GM19238 (cell line): ENCODE data around the gene OR1E2.
"Not testable (repeated sequence)": the region's sequence is repeated elsewhere in the genome, so short reads cannot be mapped to it uniquely, and the experiment has no call there.

Experiments used
- DNase-seq: peaks from one replicate; pipeline ENCODE4 v3.0.0; 2011; ENCODE audit warnings: low spot score; ENCODE audit not compliant: insufficient read length

OR1E2 gene, protein sequence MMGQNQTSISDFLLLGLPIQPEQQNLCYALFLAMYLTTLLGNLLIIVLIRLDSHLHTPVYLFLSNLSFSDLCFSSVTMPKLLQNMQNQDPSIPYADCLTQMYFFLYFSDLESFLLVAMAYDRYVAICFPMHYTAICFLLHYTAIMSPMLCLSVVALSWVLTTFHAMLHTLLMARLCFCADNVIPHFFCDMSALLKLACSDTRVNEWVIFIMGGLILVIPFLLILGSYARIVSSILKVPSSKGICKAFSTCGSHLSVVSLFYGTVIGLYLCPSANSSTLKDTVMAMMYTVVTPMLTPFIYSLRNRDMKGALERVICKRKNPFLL

DNA sequence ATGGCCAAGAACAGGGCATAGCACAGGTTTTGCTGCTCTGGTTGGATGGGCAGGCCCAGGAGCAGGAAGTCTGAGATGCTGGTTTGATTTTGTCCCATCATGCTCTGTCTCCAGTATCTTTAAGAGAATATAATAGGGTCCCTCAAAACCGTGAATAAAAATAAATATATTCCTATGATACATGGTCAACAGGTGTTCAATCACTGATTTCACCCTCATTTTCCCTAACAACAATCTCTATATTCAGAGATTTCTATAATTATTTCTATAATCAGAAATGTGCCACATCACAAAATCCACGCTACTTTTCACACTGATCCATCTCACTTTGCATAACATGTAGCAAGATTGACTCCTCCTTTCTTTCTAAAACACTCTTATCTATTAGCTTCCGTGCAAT, at the start of gene OR1E2:
Gene OR1E2 (minus strand): TSS at position 101 of the 400 bp plus-strand sequence. CDS start 0 bp downstream, at position 101.
- DNase-seq = no peak

DNA sequence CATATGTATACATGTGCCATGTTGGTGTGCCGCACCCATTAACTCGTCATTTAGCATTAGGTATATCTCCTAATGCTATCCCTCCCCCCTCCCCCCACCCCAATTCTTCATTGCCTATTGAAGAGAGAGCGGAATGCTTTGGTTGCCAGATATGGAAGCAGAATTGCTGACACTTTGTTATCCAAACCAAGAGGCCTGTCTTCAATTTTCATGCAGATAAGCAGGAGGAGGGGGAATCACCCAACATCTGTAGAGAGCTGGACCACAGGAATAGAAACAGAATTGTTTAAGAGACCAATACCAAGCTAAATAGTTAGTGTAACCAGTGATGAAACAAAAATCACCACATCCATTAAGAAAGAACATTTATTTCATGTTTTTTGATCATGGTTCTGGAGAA, 49.2 kb upstream of the OR1E2 start:
- DNase-seq = no peak

DNA sequence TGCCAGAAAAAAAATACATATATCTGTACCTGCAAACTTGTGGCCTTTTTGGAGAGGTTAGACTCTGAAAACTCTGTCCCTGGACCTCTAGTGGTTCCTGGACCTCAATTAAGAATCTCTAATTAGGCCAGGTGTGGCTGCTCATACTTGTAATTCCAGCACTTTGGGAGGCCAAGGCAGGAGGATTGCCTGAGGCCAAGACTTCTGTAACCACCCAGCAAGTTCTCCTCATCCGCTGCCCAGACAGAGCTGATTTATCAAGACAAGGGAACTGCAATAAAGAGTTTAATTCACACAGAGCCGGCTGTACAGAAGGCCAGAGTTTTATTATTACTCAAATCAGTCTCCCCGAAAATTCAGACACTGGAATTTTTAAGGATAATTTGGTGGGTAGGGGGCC, 46.3 kb upstream of the OR1E2 start:
- DNase-seq = no peak

DNA sequence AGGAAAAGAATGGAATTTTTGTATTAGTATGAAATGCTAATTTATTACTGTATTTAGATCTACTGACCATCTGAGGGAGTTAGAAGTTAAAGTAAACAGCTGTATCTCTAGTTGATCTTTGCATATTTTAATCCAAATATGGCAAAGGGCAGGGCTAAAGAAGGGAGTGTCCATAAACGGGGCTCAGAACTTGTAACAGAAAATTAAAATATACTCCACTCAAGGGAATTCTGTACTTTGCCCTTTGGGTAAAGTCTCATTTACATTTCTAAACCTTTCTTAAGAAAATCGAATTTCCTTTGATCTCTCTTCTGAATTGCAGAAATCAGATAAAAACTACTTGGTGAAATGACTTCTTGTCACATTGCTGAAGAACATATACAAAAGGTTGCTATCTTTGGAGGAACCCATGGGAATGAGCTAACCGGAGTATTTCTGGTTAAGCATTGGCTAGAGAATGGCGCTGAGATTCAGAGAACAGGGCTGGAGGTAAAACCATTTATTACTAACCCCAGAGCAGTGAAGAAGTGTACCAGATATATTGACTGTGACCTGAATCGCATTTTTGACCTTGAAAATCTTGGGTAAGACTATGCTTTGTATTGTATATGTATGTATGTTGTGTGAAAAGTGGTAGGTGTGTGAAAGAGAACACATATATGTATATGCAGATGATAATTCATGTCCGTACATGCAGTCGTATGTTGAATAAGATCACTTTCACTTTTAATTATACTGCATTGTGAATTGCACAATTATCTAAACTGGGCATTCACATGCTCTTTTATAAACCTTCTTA, 42.4 kb upstream of the OR1E2 start, which contains the start of gene ASPA:
Gene ASPA (plus strand): TSS at position 186 of the 799 bp plus-strand sequence. CDS start 163 bp downstream, at position 349.
- no peak for DNase-seq

DNA sequence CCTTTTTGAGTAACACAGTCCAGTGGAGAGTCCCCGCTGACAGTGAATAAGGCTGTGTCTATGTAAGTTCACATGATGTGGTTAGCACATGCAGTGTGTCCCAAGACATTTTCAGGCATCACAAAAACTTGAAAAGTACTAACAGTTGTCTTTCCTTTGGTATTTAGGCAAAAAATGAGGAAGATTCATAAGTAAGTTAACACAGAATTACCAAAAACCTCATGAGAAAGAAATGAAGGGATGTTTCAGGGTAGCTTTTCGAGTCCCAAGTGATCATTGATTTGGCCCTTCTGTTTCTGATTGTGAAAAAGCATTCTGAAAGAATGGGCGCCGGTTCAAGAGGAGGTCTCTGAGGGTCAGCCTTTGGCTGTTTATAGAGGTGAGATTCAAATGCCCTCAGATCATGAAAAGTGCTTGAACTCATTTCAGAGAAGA, 41.6 kb upstream of the OR1E2 start:
- no peak for DNase-seq

DNA sequence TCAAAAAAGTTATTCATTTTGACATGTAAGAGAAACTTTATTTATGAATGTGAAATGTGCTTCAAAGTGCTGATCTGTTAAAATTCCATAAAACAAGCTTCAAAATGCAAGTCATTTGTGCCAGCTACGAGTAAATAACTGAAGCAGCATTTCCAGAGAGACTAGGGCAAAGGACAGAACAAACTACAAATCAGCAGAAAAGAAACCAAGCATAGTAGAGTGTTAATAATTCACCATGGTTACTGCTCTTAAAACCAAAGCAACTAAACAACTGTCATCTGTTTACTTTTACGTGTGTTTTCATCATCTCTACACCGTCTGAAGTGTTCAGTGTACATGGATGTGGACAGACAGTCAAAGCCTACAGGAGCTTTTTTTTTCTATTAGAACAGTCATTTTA, 40.6 kb upstream of the OR1E2 start:
- DNase-seq = no peak

DNA sequence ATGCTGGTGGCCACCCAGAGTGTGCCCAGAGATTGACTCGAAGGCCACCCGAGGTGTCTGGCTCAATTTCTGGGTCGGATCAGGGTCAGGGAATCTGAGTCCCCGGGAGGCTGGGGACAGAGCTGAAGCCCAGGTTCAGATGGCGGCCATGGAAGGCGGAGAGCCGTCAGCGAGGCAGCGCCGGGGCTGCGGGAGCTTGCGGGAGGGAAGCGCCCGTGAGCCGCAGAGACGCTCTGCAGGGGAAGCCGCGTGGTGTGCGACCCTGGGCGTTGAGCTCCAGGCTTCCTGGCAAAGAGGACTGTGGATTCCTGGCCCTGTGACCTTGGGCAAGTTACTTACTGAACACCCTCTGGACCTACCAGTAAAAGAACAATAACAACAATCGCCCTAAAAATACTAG, 38.5 kb upstream of the OR1E2 start:
- no peak for DNase-seq

DNA sequence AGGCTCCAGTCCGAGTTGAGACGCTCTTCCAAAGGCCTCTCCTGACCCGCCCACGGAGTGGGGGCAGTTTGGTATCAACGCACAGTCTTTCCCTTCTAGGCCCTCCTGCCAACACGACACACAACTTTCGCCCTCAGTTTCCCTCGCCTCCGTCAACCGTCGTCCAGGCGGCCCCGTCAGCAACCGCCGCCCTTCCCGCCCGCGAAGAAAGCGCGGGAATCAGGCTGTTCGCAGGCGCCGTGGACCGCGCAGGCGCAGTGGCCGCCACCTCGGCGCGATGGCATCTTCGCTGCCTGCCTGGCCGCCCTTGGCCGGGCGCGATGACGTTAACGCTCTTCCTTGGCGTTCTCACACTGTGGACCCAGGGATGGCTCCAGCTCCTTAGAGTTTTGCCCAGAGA, 38.0 kb upstream of the OR1E2 start, which contains the start of gene SPATA22:
Gene SPATA22 (minus strand): TSS at position 221 of the 400 bp plus-strand sequence. CDS start 2,494 bp downstream, outside the sequence.
- no peak for DNase-seq

DNA sequence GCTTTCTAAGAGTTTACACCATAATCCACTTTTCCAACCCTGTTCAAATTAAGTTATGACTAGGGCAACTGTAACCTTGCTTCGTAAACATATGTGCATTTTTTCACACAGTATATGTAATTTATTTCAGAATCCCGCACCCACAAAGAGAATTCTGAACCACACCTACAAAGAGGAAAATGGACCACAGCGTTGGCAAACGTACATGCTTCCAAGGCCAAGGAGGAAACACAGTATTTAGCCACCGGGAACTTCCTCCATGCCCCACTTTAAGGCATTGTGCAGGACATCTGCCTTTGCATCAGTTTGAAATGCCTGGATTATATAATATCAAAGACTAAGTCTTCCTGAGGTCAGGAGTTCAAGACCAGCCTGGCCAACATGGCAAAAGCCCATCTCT, 35.9 kb upstream of the OR1E2 start:
- DNase-seq = no peak

DNA sequence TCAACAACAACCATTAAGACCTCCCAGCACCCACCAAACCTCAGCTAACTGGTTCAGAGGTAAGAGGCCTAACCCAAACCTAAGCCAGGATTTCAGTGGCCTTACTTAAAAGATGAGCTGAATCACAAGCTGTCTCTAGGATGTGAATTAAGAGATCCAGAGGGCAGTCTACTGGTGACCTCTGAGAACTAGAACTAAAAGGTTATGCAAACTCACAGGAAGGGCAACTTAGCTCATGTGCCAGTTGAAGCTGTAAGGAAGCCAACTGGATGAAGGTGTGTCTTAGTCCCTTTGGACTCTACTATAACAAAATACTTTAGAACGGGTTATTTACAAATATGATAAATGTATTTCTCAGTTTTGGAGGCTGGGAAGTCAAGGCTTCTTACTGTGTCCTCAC, 32.7 kb upstream of the OR1E2 start:
- DNase-seq = not testable (repeated sequence)

DNA sequence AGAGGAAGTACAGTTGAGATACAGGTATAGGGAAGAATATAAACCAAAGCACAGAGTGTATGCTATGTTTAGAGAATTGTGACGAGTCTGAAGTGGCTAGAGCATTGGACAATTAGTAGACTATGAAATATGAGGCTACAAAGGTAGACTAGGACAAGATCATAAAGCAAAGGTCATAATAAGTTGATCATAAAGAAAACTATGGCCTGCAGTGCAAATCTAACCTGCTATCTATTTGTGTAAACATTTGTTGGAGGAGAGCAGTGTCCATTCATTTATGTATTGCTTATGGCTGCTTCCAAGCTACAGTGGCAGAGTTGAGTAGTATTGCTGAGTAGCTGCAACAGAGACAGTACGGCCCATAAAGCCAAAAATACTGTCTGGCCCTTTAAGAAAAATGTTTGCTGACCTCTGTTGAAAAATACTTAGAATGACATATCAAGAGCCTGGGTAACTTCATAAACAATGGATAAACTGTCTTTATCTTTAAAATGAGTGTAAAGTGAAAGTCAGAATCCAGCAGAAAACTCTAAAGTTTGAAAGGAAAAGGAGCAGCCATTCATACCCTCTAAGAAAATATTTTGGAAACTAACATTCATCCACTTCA, 14.5 kb upstream of the OR1E2 start:
- no peak for DNase-seq

DNA sequence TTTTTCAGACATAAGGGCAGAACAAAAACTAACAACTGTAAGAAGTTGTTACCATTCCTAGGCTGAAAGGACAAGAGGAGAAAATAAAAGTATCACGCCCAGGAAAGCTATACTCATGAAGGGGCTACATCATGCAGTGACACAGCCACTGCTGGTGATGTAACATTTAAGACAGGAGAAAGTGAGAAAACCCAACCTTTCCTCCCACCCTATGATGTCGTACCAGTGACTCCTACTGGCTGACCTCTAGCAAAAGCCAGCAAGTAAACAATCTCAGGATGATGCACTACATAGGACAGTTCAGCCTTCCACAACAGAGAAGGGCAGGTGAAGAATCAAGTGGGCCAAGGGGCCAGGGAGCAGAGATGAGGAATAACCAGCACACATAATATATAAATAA, 14.0 kb upstream of the OR1E2 start:
- no peak for DNase-seq

DNA sequence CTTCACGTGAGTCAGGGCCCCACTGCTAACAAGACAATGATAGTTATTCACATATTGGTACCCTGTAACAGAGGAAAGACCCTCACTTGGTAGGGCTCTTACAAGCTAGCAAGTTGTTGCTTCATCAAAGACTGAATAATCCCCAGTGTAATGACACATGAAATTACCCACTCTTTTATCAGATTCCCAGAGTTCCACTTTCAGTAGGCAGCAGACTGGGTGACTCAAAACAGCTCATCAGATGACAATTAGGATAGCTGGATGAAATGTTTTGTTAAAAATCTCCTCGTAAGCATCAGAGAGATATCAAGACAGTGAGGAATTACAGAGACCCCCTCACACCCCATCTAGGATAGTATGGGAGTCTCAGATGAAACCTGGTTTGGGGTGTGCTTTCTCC, 6.8 kb upstream of the OR1E2 start:
- DNase-seq = no peak

DNA sequence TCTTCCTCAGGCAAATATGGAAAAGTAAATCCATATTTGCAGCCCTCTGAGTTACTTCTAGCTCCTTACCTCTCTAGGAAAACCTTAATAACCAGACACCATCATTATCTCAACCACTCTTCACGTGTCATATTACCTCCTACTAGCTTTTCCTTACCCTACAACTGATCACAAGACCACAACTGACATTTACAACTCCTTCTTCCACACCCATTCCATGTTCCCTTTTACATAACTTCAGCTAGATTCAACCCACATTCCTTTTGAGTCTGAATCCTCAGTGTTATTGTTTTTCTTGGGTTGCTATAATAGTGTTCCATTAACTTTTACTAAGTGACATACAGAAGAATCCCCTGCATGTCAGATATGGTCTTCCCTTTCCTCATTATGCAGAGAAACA, 4.7 kb upstream of the OR1E2 start:
- DNase-seq = no peak

DNA sequence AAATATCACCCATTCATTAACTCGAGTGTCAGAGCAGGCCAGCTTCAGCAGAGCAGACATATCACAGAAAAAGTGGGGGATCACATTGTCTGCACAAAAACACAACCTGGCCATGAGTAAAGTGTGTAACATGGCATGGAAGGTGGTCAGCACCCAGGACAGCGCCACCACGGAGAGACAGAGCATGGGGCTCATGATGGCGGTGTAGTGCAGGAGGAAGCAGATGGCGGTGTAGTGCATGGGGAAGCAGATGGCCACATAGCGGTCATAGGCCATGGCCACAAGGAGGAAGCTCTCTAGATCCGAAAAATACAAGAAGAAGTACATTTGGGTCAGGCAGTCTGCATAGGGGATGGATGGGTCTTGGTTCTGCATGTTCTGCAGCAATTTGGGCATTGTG, 426 bp downstream of the OR1E2 start:
- not testable (repeated sequence) for DNase-seq

DNA sequence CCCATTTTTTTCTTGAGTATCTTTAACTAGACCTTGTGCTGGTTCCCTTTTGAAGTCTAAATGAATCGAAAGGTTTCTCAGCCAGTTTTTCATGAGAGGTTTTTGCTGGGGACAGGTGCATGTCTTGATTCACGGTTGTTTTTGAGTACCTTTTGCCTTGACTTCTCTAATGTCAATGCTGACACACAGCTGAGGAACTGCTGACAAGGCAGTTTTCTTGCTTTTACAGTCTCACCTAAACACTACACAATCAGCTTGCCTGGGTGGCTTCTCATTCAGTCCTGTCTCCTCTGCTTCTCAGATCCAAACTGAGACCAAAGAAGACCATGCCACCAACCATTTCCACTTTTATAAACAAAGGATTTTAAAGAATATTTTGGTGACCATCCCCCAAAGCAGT, 15.4 kb downstream of the OR1E2 start:
- no peak for DNase-seq

DNA sequence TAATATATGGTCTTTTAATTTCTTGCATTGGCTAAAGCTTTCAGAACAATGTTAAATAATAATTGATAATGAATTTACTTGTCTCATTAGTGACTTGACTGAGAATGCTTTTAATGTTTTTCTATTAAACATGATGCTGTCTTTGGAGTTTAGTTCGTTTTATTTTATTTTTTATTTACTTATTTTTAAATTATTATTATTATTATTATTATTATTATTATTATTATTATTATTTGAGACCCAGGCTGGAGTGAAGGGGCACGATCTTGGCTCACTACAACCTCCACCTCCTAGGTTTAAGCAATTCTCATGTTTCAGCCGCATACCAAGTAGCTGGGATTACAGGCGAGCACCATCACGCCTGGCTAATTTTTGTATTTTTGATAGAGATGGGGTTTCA, 18.0 kb downstream of the OR1E2 start:
- no peak for DNase-seq

DNA sequence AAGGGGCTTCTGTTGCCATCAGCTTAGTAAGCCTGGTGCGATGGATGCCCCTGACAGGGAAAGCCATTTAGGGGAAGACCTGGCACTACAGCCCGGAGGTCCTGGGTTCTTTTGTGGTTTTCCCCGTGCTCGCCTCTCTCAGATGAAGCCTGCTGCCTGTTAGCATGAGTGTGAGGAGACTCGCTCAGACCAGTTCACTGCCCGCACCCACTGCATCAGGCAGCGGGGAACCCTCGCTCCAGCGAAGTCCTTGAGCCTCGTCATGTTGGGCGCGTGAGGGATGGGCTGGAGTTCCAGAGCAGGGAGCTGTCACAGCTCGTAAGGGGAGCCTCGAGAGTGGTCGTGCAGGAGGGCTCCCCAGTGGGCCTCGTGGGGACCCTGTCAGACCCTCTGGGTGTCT, 21.4 kb downstream of the OR1E2 start:
- not testable (repeated sequence) for DNase-seq

DNA sequence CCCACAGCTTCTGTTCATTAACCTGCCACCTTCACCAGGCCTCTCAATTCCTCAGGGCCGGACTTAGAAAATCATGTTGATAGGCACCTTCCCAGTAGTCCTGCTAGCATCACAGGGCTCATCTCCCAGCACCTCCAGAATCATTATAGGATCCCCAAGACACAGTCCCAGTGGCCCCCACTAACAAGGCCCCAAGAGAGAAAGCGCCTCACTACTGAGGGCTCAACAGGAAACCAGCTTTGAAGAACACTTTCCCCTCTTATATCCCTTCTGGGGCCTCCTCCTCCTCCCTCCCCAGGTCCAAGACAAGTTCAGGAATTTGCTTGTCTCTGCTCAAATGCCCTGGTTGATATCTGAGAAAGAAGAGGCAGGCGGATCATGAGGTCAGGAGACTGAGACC, 22.6 kb downstream of the OR1E2 start, which contains the start of gene OR3A3:
Gene OR3A3 (plus strand): TSS at position 301 of the 400 bp plus-strand sequence.
- DNase-seq = no peak

DNA sequence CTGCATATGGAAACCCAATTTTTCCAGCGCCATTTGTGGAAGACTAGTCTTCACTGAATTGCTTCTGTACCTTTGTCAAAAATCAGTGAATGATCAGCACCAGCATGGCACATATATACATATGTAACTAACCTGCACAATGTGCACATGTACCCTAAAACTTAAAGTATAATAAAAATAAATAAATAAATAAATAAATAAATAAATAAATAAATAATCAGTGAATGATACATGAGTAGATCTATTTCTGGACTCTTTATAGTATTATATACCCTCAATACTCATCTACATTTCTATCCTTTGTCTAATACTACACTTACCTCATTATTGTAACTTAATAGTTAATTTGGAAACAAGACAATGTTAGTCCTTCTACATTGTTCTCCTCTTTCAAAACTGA, 29.8 kb downstream of the OR1E2 start:
- not testable (repeated sequence) for DNase-seq

DNA sequence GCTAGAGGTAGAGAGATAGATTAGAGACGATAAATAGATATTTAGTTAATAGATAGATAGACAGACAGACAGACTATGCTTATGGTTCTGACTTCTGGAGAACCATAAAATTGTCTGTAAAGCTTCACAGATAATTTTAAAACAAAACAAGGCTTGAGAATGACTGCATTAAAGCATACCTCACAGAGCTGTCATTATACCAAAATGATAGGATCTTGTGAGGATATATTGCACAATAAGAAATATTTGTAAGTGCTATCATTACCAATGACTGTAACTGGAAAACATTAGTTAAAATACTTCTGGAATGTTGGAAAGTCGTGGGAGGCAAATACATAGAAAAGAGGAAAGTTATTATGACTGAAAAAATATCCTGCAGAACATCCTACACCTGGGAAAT, 31.9 kb downstream of the OR1E2 start:
- DNase-seq = no peak

DNA sequence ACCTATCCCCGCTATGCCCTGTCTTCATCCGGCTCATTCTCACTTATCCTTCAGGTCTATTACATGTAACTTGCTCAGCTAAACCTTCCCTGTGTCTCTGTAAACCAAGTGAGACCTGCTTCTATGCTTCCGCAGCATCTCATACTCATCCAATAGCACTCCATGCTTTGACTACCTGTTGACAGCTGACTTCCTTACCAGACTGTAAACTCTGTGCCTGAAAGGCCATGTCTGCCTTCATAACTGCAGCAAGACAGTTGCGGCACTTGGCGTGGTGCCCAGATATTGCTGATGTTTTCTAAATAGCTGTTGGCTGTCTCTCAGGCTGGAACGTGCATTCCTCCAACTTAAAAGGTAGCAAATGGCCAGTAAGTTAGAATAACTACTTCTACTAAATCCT, 33.6 kb downstream of the OR1E2 start:
- DNase-seq = no peak
